Erythroblast (primary cell): ENCODE measurements around the gene GPI.

Experiments used
- GATA1 ChIP-seq: IDR thresholded peaks from 2 replicates; pipeline ENCODE4 v1.6.1; 2011; ENCODE audit warnings: low read depth, mild to moderate bottlenecking, control low read depth, low read length, moderate library complexity
- POLR2A ChIP-seq: IDR thresholded peaks from 2 replicates; pipeline ENCODE4 v1.6.1; 2011; ENCODE audit warnings: mild to moderate bottlenecking, low read length

GRCh38 chr19:34397853-34398252 lies 32.9 kb downstream of the GPI start:
- TF ChIP-seq POLR2A = no peak
- TF ChIP-seq GATA1 = no peak
